DMS79 (cell line): ENCODE results near the gene FGF2.
A peak's percentile ranks its signal among the peaks of the same experiment; 100 is the strongest.
"Not testable (repeated sequence)": the region's sequence is repeated elsewhere in the genome, so short reads cannot be mapped to it uniquely, and the experiment has no call there.

ENCODE experiments used
- DNase-seq: peaks from one replicate; lab custom pipeline; 2025; lab: John Stamatoyannopoulos, UW

Gene FGF2

DNA sequence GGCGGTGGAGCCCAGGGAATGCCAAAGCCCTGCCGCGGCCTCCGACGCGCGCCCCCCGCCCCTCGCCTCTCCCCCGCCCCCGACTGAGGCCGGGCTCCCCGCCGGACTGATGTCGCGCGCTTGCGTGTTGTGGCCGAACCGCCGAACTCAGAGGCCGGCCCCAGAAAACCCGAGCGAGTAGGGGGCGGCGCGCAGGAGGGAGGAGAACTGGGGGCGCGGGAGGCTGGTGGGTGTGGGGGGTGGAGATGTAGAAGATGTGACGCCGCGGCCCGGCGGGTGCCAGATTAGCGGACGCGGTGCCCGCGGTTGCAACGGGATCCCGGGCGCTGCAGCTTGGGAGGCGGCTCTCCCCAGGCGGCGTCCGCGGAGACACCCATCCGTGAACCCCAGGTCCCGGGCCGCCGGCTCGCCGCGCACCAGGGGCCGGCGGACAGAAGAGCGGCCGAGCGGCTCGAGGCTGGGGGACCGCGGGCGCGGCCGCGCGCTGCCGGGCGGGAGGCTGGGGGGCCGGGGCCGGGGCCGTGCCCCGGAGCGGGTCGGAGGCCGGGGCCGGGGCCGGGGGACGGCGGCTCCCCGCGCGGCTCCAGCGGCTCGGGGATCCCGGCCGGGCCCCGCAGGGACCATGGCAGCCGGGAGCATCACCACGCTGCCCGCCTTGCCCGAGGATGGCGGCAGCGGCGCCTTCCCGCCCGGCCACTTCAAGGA is at the start of gene FGF2:
Gene FGF2, plus strand, starts transcription at position 279 of the 705 bp plus-strand sequence. Its CDS starts 344 bp downstream, at position 623.
- no peak for DNase-seq

DNA sequence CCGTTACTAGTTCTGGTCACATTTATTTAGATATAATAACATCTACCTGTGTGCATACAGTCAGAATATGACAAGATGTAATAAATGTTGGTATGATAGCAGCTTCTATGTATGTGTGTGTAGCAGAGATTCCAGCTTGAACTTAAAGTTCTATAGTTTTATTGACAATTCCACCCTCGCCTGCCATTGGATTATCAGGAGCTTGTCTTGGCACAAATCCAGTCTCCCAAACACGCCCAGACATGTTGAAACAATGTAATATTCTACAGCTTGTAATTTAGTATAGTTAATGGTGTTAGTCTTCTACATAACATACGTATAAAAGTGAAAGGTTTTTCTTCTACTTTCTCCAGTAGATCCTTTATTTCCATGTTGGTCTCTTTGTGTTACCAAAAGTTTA is 49.7 kb upstream of the FGF2 start:
- no peak for DNase-seq

DNA sequence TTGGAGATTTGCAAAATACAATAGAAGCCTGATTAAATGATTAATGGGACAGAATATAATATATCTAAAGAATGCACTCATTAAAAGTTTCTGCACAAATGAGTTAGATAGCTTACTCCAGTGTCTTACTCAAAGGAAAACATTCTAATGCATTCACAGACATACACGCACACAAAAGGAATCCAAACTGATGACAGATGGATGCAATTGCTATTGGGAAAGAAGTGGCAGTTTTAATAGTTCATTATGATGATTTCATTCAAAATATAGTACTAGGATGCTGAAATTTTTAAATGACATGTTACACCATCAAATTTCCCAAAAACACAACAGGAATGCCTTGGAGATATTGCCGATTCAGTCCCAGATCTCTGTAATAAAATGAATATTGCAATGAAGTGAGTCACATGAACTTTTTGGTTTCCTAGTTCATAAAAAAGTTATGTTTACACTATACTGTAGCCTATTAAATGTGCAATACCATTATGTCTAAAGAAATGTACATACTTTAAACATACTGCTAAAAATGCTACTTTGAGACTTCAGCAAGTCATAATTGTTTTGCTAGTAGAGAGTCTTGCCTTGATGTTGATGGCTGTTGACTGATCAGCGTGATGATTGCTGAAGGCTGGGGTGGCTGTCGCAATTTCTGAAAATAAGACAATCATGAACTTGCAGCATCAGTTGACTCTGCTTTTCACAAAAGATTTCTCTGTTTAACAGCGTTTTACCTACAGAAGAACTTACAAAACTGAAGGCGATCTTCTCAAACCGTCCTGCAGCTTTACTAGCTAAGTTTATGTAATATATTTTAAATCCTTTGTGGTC is 48.6 kb upstream of the FGF2 start:
- no peak for DNase-seq

DNA sequence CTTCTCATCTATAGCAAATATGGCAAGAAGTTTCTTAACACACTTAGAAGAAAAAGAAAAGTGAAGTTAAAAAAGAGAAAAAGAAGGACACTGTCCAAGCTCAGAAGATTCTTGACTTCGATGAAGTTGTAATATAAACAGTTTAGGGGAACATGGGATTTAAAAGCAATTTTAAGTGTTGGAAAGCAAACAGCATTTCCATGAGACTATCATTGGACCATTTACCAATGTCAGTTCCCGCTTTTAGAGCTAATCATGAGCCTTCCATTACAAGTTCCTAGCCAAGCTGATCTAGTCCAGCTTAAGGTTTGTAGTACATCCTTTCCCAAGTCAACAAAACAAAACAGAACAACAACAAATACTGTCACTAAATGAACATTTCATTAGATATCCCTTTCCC is 45.1 kb upstream of the FGF2 start:
- DNase-seq, result no peak

DNA sequence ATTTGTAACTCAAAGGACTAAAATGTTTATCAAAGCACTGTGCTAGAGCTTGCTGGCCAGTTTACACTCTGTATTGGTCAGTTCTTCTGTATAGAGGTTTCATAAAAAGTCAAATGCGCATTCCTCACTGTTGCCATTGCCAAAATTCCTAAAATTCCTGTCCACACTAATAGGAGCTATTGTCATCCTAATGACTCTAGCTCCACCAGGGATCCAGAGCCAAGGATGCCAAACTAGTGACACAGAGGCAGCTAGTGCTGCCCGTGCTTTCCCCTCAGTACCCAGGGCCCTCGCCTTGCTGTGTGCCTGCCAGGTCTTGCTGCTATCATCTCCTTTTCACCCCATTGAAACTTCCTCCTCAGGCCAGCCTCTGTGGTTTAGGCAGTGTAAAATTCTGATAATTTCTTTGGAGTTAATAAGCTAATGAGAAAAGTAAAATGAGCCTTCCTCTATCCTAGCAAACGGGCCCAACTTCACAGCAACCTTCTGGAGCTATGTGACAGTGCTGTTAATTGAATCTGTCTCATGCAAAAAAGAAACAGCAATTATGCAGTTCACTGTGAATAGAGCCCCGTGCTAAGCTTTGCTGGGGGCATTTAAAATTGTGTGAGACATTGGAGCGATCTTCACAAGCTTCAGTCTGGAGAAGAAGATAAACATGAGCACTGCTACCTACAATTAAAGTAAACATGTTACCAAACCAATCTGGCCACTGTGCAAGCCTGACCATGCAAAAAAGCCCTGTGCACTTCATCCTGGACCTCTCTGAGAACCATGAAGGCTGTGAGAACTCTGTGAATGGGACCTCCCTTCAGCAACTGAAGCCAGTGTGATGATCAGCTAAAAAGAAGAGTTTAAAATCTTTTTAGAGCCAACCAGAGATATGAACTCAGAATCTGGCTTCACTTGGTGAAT is 43.1 kb upstream of the FGF2 start:
- DNase-seq, result no peak

DNA sequence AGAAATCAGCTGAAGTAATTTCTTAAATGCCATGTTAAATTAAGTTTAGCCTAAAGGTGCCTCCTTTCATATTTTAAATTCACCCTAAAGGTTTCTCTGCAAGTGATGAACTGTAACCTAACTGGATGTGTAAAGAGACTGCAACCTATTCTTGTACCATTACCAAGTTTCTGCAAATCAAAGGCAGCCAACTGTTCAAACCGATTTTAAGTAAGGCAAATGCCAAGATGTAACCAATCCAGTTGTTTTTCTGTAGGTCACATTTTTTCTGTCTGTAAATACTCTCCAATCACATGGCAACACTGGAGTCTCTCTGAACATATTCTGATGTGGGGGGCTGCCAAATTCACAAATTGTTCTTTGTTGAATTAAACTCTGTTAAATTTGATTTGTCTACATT is 42.4 kb upstream of the FGF2 start:
- DNase-seq, result no peak

DNA sequence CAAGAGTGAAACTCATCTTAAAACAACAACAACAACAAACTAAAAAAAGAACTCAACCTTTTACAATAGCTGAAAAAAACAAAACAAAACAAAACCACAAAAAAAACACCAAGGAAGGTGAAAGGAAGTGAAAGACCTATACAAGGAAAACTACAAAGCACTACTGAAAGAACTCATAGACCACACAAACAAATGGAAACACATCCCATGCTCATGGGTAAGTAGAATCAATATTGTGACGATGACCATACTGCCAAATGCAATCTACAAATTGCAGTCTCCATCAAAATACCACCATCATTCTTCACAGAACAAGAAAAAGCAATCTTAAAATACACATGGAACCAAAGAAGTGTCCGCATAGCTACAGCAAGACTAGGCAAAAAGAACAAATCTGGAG is 41.5 kb upstream of the FGF2 start:
- DNase-seq, result no peak

DNA sequence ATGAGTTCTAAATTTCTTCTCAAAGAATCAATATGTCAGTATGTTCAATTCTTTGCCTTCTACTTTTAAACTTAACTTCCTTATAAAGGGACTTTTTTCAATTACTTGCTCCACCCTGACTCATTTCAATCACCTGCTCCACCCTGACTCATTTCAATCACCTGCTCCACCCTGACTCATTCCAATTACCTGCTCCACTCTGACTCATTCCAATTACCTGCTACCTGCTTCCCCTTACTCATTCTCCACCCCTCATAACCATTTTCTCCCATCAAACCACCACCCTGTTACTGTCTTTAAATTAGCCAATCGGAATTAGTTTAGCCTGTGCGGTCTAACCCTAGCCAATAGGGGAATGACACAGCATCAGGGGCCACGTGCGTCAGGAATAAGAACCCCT is 40.3 kb upstream of the FGF2 start:
- DNase-seq, result not testable (repeated sequence)

DNA sequence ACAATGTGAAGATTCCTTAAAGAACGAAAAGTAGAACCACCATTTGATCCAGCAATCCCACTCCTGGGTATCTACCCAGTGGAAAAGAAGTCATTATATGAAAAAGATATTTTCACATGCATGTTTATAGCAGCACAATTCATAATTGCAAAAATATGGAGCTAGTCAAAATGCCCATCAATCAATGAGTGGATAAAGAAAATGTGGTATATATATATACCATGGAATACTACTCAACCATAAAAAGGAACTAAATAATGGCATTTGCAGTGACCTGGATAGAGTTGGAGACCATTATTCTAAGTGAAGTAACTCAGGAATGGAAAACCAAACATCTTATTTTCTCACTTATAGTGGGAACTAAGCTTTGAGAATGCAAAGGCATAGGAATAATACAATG is 39.7 kb upstream of the FGF2 start:
- DNase-seq, result not testable (repeated sequence)

DNA sequence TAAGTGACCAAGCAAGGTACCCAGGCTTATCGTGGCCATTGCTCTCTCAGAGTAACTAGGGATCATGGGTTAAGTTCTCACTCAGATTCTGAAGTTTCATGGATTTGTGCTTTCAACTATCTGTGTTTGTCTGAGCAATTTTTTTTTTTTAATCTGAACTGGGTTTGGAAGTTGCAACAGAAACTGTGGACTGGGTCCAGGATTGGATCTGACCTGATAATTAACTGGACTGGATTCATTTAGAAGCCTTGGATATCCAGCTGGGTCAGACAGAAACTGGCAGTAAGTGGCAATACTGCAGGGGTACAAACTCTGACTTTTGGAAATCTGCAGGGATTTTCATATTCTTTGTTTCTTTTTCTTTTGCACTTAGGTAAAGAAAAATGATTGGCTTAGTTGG is 38.7 kb upstream of the FGF2 start:
- DNase-seq, result no peak

DNA sequence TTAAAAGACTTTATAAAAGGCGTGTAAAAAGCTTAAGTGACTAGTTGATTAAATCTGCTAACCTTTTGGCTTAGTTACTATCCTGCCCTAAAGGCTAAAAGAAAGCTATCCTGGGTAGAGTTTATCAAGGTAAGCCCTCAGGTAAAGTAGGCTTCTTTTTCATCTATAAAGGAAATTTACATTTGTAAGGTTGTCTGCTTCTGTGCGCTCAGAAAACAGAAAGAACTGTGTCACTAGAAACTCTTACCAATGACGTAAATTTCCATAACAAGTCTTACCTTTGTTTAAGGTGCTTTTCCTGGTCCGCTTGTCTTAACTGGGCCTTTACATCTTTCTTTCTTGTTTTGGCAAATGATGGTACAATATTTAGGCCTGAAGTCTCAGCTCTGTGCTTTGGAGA is 37.7 kb upstream of the FGF2 start:
- no peak for DNase-seq

DNA sequence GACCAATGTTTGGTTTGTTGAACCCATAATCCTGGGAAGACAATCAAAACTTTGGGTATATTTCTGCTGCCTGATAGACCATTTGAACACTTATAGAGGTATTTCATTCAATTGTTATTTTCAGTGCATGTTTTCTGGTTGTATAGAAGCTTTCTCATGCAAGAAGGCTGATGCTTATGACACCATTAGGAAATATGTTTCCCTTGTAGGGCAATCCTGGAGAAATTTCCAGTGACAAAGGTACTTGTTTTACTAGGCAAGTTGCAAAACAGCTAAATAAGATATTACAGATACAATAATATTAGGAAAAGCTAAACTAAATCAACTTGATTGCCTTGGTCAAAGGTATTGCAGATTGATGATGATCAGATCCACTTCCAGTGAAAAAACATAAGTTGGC is 32.8 kb upstream of the FGF2 start:
- no peak for DNase-seq

DNA sequence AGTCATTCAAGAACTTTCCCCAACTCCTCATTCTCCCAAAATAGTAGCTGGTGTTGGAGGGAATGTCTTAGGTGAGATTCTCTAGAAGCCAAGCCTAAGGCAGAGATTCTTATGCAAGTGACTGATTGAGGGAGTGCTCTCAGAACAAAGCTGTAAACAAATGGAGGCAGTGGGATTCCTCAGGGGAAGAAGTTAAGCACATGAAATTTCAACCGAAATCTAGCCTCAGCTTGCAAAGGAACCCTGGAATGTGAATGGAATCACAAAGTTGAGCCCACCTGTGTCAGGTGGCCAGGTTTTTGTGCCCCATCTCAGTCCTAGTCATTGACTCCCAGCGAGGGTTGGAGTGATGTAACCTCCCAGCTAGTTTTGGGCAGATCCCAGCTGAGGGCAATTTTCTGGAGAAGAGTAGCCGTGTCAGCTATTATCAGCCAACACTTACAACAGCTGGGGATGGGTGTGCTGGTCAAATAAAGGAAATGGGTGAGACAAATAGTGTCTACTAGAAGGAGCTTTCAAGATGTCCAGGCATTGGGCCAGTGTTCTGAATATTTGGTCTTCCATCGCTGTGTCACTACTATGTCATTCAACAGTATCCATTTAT is 29.7 kb upstream of the FGF2 start:
- DNase-seq, result no peak

DNA sequence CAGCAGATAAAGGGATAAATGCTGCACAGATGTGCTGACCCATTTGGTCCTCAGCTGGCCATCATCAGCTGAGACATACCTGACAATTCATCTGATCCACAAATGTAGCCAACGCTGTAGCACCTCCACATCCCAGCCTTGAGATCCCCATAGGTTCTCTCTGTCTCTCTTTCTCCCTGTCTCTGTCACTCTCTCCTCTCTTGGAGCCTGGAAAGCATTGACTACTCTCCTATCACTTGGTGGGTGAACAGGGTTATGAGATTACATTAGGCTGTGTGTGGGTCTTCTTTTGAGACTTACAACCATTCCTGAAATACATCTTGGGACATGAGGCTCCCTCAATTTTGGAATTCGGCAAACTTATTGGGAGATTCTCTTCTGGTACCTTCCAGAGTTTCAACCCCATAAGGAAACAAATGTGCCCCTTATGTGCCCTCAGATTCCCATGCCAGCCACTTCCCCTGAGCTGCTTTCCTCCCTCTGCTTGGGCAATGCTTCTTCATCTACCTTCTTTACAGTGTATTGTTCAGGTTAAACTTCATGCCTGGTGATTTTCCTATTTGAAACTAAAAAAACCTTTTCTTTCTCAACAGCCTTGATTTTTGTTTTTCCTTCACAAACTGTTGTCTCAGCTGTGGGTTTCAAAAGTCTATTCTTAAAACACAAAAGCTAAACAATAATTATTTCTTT is 29.1 kb upstream of the FGF2 start:
- DNase-seq, result no peak

DNA sequence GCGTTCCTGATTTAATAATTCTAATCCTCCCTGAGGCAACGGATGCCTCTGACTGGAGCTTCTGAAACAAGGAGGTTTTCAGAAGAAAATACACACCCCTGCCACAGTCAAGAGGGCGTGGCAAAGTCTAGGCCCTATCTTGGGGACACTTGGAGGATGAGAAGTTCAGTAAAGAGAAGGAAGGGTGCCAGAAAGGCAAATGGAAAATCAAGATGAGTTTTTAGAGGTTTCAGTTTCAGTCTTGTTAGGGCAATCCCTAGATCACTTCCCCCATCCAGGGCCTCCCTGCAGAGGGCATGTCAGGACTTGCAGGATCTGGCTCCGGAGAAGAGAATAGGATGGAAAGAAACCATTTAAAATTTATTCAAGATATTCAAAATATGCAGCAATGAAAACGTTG is 28.5 kb upstream of the FGF2 start:
- peak; percentile 43 for DNase-seq

DNA sequence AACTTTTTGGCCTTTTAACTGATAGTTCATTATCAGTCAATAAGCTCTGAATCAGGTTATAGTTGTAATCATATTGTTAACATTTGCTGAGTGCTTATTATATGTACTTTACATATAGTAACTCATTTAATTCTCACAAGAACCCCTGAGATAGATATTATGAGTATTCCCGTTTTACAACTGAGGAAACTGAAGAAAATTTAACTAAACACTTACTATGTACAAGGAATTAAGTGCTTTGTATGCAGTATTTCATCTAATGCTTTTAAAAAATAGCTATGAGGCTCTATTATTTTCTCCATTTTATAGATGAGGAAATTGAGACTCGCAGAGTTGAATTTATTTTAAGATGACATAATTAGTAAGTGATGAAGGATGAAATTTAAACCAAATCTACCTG is 27.7 kb upstream of the FGF2 start:
- no peak for DNase-seq

DNA sequence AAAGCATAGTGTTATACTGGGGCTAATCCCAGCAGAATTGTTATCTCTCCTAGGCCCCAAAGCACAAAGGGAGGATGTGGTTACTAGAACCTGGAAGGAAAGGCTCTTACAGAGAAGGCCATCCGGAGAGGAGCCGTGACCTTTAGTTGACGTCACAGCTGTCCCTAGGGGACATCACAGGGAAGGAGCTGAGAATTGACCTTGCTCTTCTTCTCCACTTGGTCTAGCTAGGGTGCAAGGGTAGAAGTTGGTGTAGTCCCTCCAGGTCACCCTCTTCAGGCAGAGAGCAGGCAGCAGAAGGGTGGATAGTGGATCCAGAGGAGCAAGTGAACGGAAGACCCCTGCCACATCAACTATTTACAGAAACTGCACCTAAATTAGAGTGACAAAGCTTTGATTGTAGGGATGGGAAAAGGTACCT is 22.8 kb upstream of the FGF2 start:
- DNase-seq, result no peak

DNA sequence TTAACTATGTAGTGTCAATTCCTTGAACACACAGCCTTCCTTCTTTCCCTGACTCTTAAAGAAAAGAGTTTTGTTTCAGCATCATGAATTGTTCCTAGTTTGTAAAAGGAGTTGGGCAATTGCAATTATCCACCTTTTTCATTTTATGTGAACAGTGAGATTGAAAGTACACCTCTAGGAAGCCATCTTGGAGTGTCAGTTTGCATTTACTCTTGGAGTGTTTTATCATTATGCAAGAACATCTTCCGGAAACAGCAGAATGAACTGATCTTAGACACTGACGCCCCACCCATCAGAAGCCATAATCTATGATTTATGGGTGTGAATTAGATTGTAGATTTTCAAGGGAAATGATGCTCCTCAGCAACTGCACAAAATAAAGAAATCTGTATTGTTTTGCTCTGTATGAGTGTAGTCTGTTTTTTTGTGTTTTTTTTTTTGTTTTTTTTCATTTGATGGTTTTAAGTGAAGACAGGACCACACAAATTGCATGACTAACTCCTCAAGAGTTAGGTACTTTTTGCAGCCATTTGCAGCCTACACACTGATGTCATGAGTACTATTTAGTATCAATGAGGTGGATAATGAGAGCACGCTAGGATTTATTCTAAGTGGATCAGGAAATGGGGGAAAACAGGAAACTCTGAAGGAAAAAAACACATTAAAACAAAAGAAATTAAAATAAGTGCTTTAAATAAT is 19.5 kb upstream of the FGF2 start:
- DNase-seq, result no peak

DNA sequence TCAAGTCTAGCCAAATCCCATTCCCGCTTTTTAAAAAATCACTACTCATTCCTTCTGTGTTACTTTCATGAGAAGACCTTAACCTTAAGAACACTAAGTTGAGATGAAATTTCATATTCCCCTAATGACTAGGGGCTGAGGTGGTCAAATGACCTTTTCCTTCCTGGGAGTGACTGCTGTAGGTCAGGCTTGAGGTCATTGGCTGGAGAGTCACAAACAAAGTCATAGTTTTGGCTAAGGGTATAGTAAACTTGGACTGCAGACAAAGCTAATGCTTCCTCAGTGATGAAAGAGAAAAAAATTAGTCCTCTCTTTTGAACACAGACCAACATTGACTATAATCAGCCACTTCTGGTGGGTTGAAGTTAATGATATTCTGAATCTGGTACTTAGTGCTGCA is 16.0 kb upstream of the FGF2 start:
- no peak for DNase-seq

DNA sequence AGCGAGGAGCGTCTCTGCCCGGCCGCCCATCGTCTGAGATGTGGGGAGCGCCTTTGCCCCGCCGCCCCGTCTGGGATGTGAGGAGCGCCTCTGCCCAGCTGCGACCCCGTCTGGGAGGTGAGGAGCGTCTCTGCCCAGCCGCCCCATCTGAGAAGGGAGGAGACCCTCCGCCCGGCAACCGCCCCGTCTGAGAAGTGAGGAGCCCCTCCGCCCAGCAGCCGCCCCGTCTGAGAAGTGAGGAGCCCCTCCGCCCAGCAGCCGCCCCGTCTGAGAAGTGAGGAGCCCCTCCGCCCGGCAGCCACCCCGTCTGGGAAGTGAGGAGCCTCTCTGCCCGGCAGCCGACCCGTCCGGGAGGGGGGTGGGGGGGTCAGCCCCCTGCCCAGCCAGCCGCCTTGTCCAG is 14.8 kb upstream of the FGF2 start:
- DNase-seq, result not testable (repeated sequence)

DNA sequence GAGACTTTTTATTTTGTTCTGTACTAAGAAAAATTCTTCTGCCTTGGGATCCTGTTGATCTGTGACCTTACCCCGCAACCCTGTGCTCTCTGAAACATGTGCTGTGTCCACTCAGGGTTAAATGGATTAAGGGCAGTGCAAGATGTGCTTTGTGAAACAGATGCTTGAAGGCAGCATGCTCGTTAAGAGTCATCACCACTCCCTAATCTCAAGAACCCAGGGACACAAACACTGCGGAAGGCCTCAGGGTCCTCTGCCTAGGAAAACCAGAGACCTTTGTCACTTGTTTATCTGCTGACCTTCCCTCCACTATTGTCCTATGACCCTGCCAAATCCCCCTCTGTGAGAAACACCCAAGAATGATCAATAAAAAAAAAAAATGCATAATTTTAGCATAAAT is 13.8 kb upstream of the FGF2 start:
- not testable (repeated sequence) for DNase-seq
